Small intestine (tissue), 16 donors: ENCODE measurements around the gene POLR3G. TPM values are rescaled to one million over a fixed set of nuclear protein-coding genes. Genes with fewer than 3 reads are reported as not detected.
A peak's percentile ranks its signal among the peaks of the same experiment; 100 is the strongest.

Experiments
- DNase-seq, 2 donors: peaks; one replicate each; pipeline versions ENCODE4 v3.0.0 to v3.0.0-alpha.2; 2013
- FAIRE-seq: peaks from 2 replicates; lab custom pipeline; 2012; peaks lifted over from hg19 to GRCh38; lab: Jason Lieb, UNC
- H3K27ac ChIP-seq, 3 donors: one replicate each; pipeline ENCODE4 v1.5.1; 2013; ENCODE audit warnings: low read length in 2 of 3, mild to moderate bottlenecking in 2 of 3, control low read depth in 1 of 3, inconsistent platforms in 1 of 3, low read depth in 1 of 3, moderate library complexity in 1 of 3
- H3K27me3 ChIP-seq, 3 donors: one replicate each; pipeline ENCODE4 v1.6.1; 2013; ENCODE audit warnings: low read length in 3 of 3, inconsistent platforms in 1 of 3; ENCODE audit not compliant: control insufficient read depth in 3 of 3, insufficient read depth in 3 of 3
- H3K36me3 ChIP-seq, 3 donors: one replicate each; pipeline ENCODE4 v1.6.1; 2013; ENCODE audit warnings: low read length in 3 of 3, inconsistent platforms in 1 of 3, low read depth in 1 of 3, mild to moderate bottlenecking in 1 of 3, moderate library complexity in 1 of 3; ENCODE audit not compliant: control insufficient read depth in 3 of 3, insufficient read depth in 2 of 3
- H3K4me1 ChIP-seq, 3 donors: one replicate each; pipeline ENCODE4 v1.6.1; 2013; ENCODE audit warnings: low read length in 2 of 3, inconsistent platforms in 1 of 3, low read depth in 1 of 3, mild to moderate bottlenecking in 1 of 3, moderate library complexity in 1 of 3; ENCODE audit not compliant: control insufficient read depth in 3 of 3, insufficient read depth in 2 of 3
- H3K4me3 ChIP-seq, 3 donors: one replicate each; pipeline ENCODE4 v1.5.1; 2013; ENCODE audit warnings: low read length in 3 of 3, control low read depth in 1 of 3, inconsistent platforms in 1 of 3, low read depth in 1 of 3, mild to moderate bottlenecking in 1 of 3, moderate library complexity in 1 of 3
- H3K9me3 ChIP-seq, 2 donors: one replicate each; pipeline ENCODE4 v1.6.1; 2013; ENCODE audit warnings: low read depth in 1 of 2, low read length in 1 of 2; ENCODE audit not compliant: control insufficient read depth in 2 of 2, insufficient read depth in 1 of 2
- WGBS, 3 donors: extraction: QIAGEN DNeasy Blood & Tissue Kit; methylation state at CpG; one replicate each; pipeline ENCODE4 v1.1.7; 2013; 5-methylcytosine and 5-hydroxymethylcytosine counted together
- long read RNA-seq, 10 donors: transcript quantifications; one replicate each; lab custom pipeline, GENCODE V29; 2026
- polyA plus RNA-seq, 4 donors: library from polyadenylated mRNA; stranded (reverse) in 3 of 4; unstranded in 1 of 4; fragments of 200-250 nt in 3 of 4; fragments of 120-200 nt in 1 of 4; gene quantifications; one replicate each; pipeline versions ENCODE4 v1.2.1 to v1.2.3, GENCODE V29; 2013
- donor health status: healthy with polysubstance abuse.
- donor health status: control.
- donor health status: control.
- donor health status: Bipolar disorder and iron deficiency.
- donor health status: healthy.

The POLR3G gene, protein sequence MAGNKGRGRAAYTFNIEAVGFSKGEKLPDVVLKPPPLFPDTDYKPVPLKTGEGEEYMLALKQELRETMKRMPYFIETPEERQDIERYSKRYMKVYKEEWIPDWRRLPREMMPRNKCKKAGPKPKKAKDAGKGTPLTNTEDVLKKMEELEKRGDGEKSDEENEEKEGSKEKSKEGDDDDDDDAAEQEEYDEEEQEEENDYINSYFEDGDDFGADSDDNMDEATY
- 1 to 10 TPM in 2 of 4 donors, under 1 TPM in 2; 0.45 to 2.1 (median 1.2) TPM for polyA plus RNA-seq
- long read RNA-seq, donor 1, partial matches to known transcripts, result 8 of 8 reads
- long read RNA-seq, donor 1, other reads (novel, unspliced or antisense), result 0 of 8 reads
- long read RNA-seq, donor 2, partial matches to known transcripts, result 0 of 11 reads
- long read RNA-seq, donor 2, other reads (novel, unspliced or antisense), result 11 of 11 reads
- long read RNA-seq, donor 3, partial matches to known transcripts, result 0 of 1 reads
- long read RNA-seq, donor 3, other reads (novel, unspliced or antisense), result 0 of 1 reads
- long read RNA-seq, donor 4, result 0 reads
- long read RNA-seq, donor 5, result 0 reads
- long read RNA-seq, donor 6, partial matches to known transcripts, result 0 of 1 reads
- long read RNA-seq, donor 6, other reads (novel, unspliced or antisense), result 0 of 1 reads
- long read RNA-seq, donor 7, partial matches to known transcripts, result 8 of 8 reads
- long read RNA-seq, donor 7, other reads (novel, unspliced or antisense), result 0 of 8 reads
- long read RNA-seq, donor 8, result 0 reads
- long read RNA-seq, donor 9, result 0 reads
- long read RNA-seq, donor 10, partial matches to known transcripts, result 0 of 1 reads
- long read RNA-seq, donor 10, other reads (novel, unspliced or antisense), result 0 of 1 reads

DNA sequence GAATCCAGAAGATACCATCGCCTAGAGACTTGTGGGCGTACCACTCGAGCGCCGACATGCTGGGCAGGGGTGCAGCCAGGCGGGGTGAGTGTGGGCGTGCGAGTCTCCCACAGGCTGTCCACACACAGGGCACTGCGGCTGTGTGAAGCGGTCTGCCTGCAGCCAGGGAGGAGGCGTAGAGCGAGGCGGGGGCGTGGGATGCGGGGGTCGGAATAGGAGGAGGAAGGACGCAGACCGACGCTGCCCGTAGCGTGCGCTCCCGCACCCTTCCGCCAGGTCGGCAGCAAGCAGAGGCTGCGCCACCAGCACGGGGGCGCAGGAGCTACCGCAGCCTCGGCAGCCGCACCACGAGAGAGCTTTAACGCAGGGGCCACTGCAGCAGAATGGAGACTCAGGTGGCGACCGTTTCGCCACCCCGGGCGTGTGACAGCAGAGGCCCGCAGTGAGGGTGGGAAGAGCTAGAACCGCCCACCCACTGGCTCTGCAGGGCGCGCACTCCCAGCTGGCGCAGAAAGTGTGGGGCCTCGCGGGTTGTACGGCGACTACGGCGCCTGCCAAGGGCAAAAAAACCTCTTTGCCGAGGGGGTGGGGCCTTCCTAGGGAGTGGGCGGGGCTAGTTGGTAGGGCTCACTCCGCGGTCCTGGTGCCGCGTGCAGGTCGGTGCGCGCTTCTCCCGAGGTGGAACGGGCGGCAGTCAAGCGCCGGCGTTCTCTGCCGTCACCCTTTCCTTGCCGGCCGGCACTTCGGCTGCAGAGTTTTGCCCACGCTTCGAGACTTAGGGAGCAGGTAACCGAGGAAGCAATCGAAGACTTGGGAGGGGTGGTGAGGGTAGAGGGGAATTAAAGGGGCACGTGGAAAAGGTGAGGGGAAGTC, at the start of gene POLR3G, which contains the start of gene MBLAC2:
Gene POLR3G, plus strand, starts transcription at position 630 of the 873 bp plus-strand sequence. CDS start 10,704 bp downstream, outside the sequence.
Gene MBLAC2, minus strand, starts transcription at position 537 of the 873 bp plus-strand sequence. Its CDS starts 479 bp downstream, at position 58.
- 0% methylated on average over 68 to 73 of the region's 73 CpGs for WGBS, 3 donors
- peak; percentile 93 to 97 for DNase-seq
- H3K27ac ChIP-seq, result peak within 1 kb of the TSS; percentile 79 to 87 (median 81)
- no peaks in the 10 kb centered on the region for H3K9me3 ChIP-seq
- no peaks in the 10 kb centered on the region for H3K27me3 ChIP-seq
- H3K4me1 ChIP-seq, result peaks cover 0 to 7% (median 0%) of the 10 kb centered on the region in 3 donors
- H3K36me3 ChIP-seq, result no peaks in the 10 kb centered on the region
- no peak for FAIRE-seq
- peak within 1 kb of the TSS; percentile 59 to 95 (median 89) for H3K4me3 ChIP-seq

DNA sequence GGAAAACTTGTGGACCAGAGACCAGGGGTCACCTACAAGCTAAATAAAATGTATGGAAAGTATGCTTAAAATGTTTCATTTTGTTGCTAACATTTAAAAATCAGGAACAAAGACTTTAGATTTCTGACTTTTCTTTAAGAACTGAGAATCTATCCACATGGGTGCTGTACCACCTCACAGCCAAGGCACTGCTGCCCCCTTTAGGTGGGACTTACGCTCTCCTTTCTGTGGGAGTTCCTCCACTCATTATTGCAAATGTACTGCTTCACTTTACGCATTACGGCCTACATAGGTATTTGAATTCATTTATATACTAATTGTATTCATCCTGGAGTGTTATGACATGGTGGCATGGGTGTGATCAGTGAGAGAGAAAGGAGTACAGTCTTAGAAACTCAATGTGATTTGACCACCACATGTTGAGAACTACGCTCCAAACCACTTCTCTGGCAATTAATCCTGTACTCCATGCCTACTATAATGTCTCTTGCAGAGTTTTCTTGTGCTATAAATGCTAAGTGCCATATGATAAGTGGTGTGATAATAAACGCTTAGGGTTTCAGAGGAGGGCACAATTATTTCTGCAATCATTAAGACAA, 40.4 kb upstream of the POLR3G start:
- Histone ChIP-seq H3K9me3 (no peaks in the 10 kb centered on the region), H3K4me3 (no peak overlapping the region), H3K4me1 (no peaks in the 10 kb centered on the region), H3K27me3 (no peaks in the 10 kb centered on the region), H3K27ac (no peak overlapping the region), H3K36me3 (no peaks in the 10 kb centered on the region)
- DNase-seq (peak; percentile 20 to 52), FAIRE-seq (no peak)
- 73 to 78% (median 74%) methylated on average over 5 of the region's 5 CpGs for WGBS, 3 donors

DNA sequence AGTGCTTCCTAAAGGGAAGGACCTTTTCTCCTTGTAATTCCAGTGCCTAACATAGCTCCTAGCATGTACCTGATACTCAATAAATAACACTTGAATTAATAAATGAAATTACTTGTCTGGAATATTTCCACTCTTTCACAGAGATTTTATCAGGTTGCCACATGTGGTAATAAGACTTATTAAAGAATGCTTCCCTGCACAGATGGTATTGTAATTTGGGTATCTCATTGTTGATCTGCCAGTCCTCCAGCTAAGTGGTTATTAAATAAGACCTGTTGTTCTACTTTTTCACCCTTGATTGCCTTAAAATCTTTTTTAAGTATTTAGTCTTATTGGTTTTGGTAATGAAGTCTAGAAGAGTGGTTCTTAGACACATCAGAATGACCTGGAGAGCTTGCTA, 37.0 kb upstream of the POLR3G start:
- no peak for FAIRE-seq
- H3K27me3 ChIP-seq, result no peaks in the 10 kb centered on the region

DNA sequence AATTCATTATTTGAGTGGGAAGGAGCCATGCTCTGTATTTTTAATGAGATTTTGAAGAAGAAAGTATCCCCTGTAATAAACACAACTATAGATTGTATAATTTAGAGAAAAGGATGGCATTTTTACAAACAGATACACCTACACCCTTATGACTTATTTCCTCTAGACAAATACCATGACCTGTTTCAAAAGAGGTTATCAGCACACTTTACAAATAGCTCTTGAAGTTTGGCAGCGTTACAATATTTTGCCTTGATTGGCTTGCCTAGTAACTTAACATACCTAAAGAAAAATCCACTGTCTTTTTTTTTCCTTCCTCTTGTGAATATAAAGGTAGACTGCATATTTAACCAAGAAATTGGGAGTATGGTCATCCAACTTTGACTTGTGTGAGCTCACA, 36.6 kb upstream of the POLR3G start:
- Histone ChIP-seq H3K9me3 (no peaks in the 10 kb centered on the region), H3K27me3 (no peaks in the 10 kb centered on the region), H3K4me3 (no peak overlapping the region), H3K4me1 (no peaks in the 10 kb centered on the region), H3K36me3 (no peaks in the 10 kb centered on the region), H3K27ac (no peak overlapping the region)
- 10 to 41% (median 36%) methylated on average over 1 of the region's 1 CpG for WGBS, 3 donors
- DNase-seq, result peak in 1 of 2 donors; percentile 13
- FAIRE-seq, result no peak

More for the DNA sequence above, 37.0 kb upstream of the POLR3G start:
- H3K9me3 ChIP-seq, result no peaks in the 10 kb centered on the region
- no peaks in the 10 kb centered on the region for H3K36me3 ChIP-seq
- H3K27ac ChIP-seq, result no peak overlapping the region
- no peak overlapping the region for H3K4me3 ChIP-seq
- no peak for DNase-seq
- H3K4me1 ChIP-seq, result no peaks in the 10 kb centered on the region

DNA sequence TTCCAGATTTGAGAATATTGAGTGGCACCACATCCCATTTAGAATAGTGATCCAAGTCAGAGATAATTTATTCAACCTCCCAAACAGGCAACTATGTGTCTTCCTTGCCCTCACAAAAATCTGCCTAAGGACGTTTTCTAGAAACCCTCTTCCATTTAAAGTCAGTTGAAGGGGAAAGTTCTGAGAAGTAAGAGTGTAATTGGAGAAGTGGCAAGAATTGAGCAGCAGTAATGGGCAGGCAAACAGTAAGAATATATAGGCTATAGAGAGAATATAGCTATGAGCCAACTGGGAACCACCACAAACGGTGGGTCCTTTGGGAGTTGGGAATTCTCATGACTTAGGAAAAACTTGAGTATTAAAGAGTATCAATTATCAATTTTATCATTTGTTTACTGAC, 34.0 kb upstream of the POLR3G start:
- H3K36me3 ChIP-seq, result no peaks in the 10 kb centered on the region
- no peak overlapping the region for H3K4me3 ChIP-seq
- H3K27ac ChIP-seq, result no peak overlapping the region
- H3K9me3 ChIP-seq, result no peaks in the 10 kb centered on the region
- FAIRE-seq, result no peak
- 38 to 54% (median 43%) methylated on average over 2 of the region's 2 CpGs for WGBS, 3 donors
- no peaks in the 10 kb centered on the region for H3K4me1 ChIP-seq
- DNase-seq, result no peak
- H3K27me3 ChIP-seq, result no peaks in the 10 kb centered on the region

DNA sequence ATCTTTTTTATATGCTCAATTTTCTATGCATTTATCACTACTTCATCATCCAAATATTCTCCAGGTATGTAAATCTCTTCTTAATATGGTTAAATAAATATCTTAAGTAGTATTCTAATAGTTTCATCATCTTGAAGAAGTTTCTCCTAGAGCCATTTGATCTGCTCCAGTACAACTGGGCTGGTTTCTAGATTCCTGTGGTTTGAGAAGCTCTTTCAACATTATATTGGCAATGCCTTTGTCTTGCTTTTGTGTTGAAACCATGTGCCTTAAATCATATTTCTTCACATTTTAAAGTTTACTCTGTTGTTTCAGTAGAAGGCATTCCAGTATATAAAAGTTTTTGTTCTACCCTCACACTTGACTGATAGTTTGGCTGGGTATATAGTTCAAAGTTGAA, 27.7 kb upstream of the POLR3G start:
- FAIRE-seq, result no peak
- Histone ChIP-seq H3K9me3 (no peaks in the 10 kb centered on the region), H3K27me3 (no peaks in the 10 kb centered on the region), H3K27ac (no peak overlapping the region), H3K4me3 (no peak overlapping the region), H3K36me3 (no peaks in the 10 kb centered on the region), H3K4me1 (no peaks in the 10 kb centered on the region)
- no peak for DNase-seq

DNA sequence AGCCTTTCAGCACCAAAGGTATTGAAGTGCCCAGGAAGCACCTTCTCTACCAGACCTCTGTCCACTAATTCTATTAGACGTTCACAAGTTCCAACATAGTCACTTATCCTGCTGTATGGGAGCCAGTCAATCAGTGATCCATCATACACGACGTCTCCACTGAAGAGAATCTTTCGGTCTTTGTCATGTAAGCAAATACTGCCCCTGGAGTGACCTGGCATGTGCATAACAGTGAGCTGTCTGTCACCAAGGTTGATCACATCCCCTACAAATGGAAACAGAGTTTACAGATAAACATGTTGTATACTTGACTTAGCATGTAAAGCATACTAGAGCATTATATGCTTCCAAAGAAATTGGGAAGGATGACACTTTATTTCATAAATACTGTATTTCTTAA, 13.4 kb upstream of the POLR3G start:
- DNase-seq (no peak), FAIRE-seq (no peak)
- Histone ChIP-seq H3K4me3 (no peak overlapping the region), H3K36me3 (peaks cover 0 to 3% (median 3%) of the 10 kb centered on the region in 3 donors), H3K9me3 (peaks cover 0 to 2% of the 10 kb centered on the region in 2 donors), H3K27ac (no peak overlapping the region), H3K4me1 (no peaks in the 10 kb centered on the region), H3K27me3 (no peaks in the 10 kb centered on the region)
- WGBS, 3 donors, result 79 to 92% (median 91%) methylated on average over 4 of the region's 4 CpGs
